8988T (cell line): ENCODE results near the gene PDAP1.
A peak's percentile ranks its signal among the peaks of the same experiment; 100 is the strongest.
"Not testable (repeated sequence)": the region's sequence is repeated elsewhere in the genome, so short reads cannot be mapped to it uniquely, and the experiment has no call there.

ENCODE experiments used
- DNase-seq: peaks from one replicate; pipeline ENCODE4 v3.0.0; 2011

The PDAP1 gene

GRCh38 chr7:99374111-99375064, 34.0 kb downstream of the PDAP1 start, which contains the start of gene ARPC1B:
Gene ARPC1B (plus strand): TSS chr7:99374730. CDS start chr7:99385715, 10,985 bp downstream.
- peak; percentile 90 for DNase-seq

DNA sequence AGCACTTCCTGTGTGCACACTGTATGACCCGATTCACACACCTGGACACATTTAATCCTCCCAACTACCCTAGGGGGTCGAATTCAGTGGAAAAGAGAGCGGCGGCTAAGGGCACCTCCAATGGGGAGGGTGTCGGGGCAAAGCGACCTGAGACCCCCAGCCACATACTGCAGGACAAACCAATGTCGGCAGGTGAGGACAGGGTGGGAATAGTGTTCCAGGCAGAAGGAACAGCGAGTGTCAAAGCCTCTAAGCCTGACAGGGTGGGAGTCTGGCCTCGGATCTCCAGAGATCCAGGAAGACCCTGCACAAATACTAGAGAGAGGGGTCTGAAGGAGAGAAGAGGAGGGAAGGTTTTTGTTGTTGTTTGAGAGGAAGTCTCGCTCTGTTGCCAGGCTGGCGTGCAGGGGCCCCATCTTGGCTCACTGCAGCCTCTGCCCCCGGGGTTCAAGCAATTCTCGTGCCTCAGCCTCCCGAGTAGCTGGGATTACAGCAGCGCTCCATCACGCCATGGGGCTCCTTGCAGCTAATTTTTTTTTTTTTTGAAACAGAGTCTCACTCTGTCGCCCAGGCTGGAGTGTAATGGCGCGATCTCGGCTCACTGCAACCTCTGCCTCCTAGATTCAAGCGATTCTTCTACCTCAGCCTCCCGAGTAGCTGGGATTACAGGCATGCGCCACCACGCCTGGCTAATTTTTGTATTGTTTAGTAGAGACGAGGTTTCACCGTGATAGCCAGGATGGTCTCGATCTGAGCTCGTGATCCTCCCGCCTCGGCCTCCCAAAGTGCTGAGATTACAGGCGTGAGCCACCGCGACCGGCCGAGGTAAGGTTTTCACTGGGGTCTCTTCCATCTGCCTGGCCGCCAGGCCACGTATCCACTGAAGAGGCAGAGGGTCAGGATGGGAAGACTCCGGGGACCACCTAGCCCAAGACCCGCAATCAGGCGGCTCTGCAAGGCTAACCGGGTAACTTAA, 35.0 kb downstream of the PDAP1 start:
- DNase-seq = no peak

- no peak for DNase-seq
These were observed 35.9 kb downstream of the PDAP1 start for GRCh38 chr7:99372275-99373090.

- DNase-seq = no peak
These were observed 36.9 kb downstream of the PDAP1 start for GRCh38 chr7:99371376-99371920.

GRCh38 chr7:99369767-99370391, 38.5 kb downstream of the PDAP1 start:
- DNase-seq = no peak

GRCh38 chr7:99368750-99369389, 39.5 kb downstream of the PDAP1 start:
- no peak for DNase-seq

- DNase-seq = no peak
These were observed 41.8 kb downstream of the PDAP1 start for GRCh38 chr7:99366646-99367045.

DNA sequence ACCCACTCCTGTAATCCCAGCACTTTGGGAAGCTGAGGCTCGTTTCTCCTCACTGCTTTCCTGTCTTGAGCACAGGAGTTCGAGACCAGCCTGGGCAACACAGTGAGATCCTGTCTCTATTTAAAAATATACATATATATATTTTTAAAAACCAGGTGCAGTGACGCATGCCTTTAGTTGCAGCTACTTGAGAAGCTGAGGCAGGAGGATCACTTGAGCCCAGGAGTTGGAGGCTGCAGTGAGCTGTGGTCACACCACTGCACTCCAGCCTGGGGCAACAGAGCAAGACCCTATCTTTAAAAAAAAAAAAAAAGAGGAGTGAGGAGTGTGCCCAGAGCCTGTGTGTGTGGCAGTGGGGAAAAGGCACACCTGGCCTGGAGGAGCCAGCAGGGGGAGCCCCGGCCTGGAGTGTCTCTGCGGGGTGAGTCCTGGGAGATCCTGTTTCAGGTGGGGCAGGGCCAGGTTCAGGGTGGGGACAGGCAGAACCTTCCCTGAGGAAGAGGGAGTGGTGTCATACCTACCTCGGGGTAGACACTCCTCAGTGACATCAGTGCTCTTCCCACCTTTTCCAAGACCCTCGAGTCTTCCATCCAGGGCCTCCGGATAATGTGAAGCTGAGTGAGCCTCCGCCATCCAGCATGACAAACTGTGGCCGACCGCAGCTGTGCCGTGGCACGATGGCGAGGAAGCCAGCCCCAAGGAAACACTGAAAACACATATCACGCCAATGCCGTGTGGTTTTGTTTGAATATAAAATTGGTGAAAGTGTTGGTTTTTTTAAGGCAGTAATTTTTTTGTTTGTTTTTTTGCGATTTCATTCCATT, 42.9 kb downstream of the PDAP1 start:
- peak; percentile 63 for DNase-seq

- DNase-seq = no peak
These were observed 45.1 kb downstream of the PDAP1 start for GRCh38 chr7:99363286-99363685.

DNA sequence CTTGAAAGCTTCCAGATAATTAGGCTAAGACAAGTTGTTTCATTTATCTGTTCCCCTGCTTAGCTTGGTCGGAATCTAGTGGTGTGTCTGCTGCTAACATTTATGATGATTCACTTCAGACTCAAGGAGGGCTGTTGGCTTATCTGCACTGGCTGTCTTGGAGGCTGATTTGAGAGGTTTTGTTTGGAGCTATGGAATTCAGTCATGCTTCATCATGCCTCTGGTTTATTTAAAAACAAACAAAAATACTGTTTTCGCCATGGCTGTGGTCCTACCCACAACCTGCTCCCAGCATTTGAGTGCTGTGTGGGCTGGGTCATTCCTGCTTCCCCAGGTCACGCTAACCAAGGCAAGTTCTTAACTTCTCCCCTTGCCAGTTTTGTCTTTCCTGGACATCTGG, 45.6 kb downstream of the PDAP1 start:
- no peak for DNase-seq

DNA sequence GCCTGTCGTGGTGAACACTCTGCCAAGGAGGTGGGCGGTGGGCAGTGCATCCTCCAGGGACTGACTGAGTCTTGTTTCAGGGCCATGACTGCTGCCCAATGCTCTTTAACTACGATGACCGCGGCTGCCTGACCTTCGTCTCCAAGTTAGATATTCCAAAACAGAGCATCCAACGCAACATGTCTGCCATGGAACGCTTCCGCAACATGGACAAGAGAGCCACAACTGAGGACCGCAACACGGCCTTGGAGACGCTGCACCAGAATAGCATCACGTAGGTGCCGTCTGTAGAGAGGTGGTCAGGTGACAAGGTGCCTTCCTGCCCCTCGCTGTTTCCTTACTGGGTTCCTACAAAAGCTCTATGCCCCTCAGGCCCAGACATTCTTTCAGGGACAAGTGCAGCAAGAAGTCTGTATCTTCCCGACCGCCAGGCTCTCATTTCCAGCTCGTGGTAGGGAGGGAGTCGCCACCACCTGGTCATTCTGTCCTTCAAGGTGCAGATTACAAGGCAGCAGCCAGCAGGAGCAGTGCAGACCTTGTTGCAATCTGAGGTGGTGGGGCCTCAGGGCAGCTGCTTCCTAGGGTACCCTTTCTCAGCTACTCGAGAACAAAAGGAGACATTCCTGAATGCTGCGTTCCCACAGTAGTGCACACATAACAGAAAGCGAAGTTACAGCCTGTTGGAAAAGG, 48.8 kb downstream of the PDAP1 start:
- no peak for DNase-seq

GRCh38 chr7:99358521-99358920, 49.9 kb downstream of the PDAP1 start:
- not testable (repeated sequence) for DNase-seq

DNA sequence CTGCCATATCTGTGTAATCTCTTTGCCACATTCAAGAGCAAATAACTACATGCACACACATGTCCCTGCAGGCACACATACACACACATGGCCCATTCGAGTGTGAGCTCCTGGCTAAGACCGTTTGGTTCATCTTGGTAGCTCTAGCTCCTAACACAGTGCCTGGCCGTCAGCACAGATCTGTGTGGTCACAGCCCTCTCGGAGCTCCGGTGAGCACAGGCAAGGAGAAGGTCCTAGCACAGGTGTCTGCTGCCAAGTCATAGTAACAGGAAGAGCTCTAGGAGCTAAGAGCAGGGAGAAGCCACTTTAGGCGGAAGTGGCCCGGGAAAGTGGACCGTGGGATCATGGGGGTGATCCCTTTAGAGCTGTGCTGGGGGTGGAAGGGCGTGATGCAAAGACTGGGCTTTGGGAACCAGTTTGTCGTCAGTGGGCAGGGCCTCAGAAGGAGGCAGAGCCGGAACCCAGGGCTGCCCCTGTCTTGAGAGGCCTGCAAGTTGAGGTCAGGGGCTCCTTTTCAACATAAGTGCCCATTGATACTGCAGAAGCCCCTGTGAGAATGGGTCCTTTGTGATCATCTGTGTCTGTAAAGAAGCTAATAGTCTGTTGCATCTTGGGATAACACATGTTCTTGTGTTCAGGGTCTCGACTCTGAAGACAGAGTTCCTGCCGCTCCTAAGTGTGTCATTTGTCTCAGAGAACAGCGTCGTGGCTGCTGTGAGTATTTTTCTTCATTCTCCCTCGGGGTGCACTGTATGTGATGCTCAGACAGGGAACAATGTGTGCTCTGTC, 50.5 kb downstream of the PDAP1 start:
- no peak for DNase-seq

- no peak for DNase-seq
These were observed 53.3 kb downstream of the PDAP1 start for GRCh38 chr7:99355098-99355497.

GRCh38 chr7:99352247-99352646, 56.1 kb downstream of the PDAP1 start:
- no peak for DNase-seq

DNA sequence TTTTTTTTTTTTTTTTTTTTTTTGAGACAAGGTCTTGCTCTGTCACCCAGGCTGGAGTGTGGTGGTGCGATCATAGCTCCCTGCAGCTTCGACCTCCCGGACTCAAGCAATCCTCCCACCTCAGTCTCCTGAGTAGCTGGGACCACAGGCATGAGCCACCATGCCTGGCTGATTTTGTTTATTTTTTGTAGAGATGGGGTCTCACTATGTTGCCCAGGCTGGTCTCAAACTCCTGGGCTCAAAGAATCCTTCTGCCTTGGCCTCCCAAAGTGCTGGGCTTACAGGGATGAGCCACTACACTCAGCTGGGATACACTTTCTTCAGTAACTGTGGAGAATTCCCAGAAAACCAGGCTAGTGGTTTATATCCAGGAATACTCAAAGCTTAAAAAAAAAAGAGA, 57.8 kb downstream of the PDAP1 start:
- DNase-seq = not testable (repeated sequence)
